ENCODE results near the gene RHBDL2. TPM values are rescaled to one million over a fixed set of nuclear protein-coding genes. Genes with fewer than 3 reads are reported as not detected.
A peak's percentile ranks its signal among the peaks of the same experiment; 100 is the strongest.
"Not testable (repeated sequence)": the region's sequence is repeated elsewhere in the genome, so short reads cannot be mapped to it uniquely, and the experiment has no call there.

The RHBDL2 gene
- total RNA-seq (2014; rRNA removed; shearing (Covaris generic)): 8.5 and 12.3 TPM in 2 replicates

DNA sequence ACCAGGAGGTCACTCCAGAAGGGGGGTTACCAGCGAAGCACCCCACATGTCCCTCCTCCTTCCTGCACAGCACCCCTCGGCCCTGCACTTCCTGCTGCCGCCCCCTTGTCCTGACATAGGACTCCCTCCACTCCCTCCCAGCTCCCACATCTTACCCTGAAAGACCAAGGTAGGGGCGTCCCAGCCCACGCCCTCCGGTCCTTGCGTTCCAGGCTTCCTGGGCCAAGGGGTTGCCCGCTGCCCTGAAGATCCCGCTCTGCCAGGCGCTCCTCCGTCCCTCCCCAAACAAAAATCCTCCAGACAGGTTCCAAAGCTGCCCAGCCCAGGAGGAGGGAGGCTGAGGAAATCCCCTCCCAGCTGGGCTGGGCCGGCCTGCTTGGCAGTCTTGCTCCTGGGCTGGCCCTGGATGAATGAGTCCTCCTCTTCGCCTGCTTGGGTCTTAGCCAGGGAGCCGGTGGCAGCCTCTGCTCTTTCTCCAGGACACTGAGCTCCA is at the start of gene RHBDL2:
RHBDL2 (minus strand) TSS at position 304 of the 493 bp plus-strand sequence. CDS start 22,618 bp downstream, outside the sequence.
- peak; percentile 75 for DNase-seq (ENCODE audit: low spot score)

- DNase-seq (ENCODE audit: low spot score): peak; percentile 96
These were observed 49.4 kb upstream of the RHBDL2 start, which contains the start of gene AKIRIN1 for GRCh38 chr1:38990738-38991637. Gene AKIRIN1 (plus strand): TSS chr1:38991276. CDS start chr1:38991381, 105 bp downstream.

DNA sequence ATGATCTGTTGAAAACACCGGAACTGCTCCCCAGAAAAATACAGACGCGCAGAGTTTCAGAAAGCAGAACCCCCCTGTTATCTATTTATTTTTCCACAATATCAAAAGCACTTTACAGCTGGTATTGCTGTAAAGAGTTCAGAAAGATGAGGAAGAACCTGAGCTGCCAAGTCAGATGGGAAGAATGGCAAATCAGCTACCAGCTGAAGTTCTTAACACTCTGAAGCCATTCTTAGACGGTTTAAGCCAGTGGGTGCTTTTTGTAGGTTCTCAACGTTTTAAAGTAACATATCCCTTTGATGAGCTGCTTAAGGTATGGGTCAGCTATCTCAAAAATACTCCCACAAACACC is 48.7 kb upstream of the RHBDL2 start:
- peak; percentile 49 for DNase-seq (ENCODE audit: low spot score)

- DNase-seq (ENCODE audit: low spot score): no peak
These were observed 48.3 kb upstream of the RHBDL2 start for GRCh38 chr1:38989979-38990378.

DNA sequence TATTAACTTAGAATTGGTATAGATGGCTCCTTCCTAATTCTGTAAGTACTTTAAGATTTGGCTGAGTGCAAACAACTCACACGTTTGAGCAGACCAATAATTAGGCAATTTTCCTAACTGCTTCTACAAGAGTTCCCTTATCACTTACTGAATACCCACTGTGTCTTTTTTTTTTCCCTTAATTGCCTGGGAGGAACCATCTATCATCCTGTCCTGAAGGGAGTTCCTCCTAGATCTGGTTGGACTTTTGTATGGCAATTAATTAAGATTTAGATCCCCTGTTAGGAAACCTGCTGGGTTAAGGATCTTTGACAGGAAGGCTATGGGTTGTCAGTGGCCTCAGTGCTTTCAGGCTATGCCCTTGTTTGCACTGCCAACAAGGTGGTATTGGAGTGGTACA is 37.8 kb upstream of the RHBDL2 start:
- not testable (repeated sequence) for DNase-seq (ENCODE audit: low spot score)

GRCh38 chr1:38978245-38978542 is 36.6 kb upstream of the RHBDL2 start:
- DNase-seq (ENCODE audit: low spot score): not testable (repeated sequence)

GRCh38 chr1:38977399-38978244 is 36.0 kb upstream of the RHBDL2 start:
- not testable (repeated sequence) for DNase-seq (ENCODE audit: low spot score)

DNA sequence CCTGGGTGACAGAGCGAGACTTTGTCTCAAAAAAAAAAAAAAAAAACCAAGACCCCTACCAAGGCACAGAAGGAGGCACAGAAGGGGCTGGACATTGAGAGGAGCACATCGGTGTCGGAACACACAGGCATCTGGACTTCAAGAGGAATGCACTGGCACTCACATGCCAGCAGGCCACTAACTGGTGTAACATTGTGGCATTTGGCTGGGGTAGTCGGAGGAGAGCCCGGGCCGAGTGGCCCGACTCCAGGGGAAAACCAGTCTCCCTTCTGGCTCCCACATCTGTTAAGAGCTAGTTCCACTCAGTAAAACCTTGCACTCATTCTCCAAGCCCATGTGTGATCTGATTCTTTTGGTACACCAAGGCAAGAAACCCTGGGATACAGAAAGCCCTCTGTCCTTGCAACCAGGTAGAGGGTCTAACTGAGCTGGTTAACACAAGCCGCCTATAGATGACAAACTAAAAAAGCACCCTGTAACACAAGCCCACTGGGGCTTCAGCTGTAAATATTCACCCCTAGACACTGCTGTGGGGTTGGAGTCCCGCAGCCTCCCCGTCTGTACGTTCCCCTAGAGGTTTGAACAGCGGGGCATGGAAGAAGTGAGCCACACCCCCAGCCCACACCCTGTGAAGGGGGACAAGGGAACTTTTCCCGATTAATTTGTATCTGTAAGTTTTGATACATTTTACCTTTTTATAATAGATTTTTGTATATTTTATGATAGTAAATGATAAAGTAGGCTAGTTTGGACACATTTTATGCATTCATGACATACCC is 32.2 kb upstream of the RHBDL2 start:
- no peak for DNase-seq (ENCODE audit: low spot score)

DNA sequence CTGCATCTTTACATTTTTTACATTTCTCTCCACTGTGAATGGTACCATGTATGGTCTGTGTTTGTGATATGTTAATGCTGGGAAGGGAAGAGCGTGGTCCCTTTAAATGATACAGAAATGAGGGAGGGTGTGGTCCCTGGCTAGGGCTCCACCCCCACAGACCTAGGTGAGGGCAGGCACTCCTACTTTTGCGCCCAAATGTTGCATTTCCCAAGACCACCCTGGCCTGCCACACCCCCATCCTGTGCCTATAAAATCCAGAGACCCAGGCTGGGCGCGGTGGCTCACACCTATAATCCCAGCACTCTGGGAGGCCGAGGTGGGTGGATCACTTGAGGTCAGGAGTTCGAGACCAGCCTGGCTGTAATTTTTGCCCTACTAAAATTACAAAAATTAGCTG is 31.5 kb upstream of the RHBDL2 start:
- DNase-seq (ENCODE audit: low spot score): not testable (repeated sequence)

DNA sequence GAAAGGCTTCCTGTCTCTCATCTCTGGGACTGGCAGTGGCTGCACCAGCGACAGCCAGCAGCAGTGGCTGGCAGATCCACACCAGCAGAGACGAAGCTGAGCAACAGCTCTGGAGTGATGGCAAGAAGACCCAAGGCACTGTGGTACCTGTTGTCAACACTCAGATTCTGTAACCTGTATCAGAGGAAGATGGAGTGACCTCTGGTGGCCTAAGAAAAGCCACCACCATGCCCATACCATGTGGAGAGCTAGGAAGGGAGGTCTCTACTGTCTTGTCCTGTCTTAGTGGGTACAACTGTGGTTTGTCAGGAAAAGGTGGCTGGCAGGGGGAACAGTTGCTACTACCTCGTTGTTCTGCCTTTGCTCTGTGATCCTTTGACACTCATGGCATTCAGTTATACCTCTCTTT is 22.5 kb upstream of the RHBDL2 start:
- peak; percentile 42 for DNase-seq (ENCODE audit: low spot score)

DNA sequence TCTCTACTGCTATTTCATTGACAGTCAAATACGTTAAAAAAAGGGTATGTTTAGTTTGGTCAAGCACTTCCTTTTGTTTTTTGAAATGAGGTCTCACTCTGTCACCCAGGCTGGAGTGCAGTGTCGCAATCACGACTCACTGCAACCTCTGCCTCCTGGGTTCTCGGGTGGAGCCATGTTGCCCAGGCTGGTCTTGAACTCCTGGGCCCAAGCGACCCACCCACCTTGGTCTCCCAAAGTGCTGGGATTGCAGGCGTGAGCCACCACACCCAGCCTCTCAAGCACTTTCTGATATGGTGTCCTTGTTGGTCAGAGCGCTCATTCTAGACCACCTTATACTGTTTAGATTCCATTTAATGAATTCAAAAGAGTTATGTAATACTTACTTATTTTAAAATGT is 20.9 kb upstream of the RHBDL2 start:
- DNase-seq (ENCODE audit: low spot score): peak; percentile 33

DNA sequence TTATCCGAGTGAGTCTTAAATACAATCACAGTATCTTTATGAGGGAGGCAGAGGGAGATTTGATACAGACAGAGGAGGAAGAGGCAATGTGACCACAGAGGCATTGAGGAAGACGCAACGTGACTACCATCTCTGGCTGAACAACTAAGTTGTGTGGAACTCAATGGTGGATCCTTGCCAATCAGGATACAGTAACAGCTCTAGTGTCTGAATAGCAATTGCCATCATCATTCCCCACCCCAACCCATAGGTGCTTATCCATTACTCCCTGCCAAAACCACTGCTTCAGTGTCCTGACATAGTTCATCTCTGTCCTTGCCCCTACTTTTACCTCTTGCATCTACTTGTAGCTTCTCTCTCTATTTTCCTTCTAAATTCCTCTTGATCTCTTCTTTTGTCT is 20.5 kb upstream of the RHBDL2 start:
- peak; percentile 21 for DNase-seq (ENCODE audit: low spot score)

- peak; percentile 78 for DNase-seq (ENCODE audit: low spot score)
These were observed 17.3 kb upstream of the RHBDL2 start for GRCh38 chr1:38958967-38959366.

DNA sequence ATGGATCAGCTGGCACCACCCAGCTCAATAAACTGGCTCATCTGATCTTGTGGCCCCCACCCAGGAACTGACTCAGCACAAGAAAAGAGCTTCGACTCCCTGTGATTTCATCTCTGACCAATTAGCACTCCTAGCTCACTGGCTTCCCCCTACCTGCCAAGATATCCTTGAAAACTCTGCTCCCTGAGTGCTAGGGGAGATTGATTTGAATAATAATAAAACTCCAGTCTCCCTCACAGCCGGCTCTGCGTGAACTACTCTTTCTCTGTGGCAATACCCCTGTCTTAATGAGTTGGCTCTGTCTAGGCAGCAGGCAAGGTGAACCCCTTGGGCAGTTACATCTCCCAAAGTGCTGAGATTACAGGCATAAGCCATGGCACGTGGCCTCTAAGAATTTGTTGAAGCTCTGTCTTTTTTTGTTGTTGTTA is 11.8 kb upstream of the RHBDL2 start:
- peak; percentile 28 for DNase-seq (ENCODE audit: low spot score)

GRCh38 chr1:38950553-38950952 is 8.9 kb upstream of the RHBDL2 start:
- no peak for DNase-seq (ENCODE audit: low spot score)

GRCh38 chr1:38944547-38944946 is 2.9 kb upstream of the RHBDL2 start:
- no peak for DNase-seq (ENCODE audit: low spot score)

DNA sequence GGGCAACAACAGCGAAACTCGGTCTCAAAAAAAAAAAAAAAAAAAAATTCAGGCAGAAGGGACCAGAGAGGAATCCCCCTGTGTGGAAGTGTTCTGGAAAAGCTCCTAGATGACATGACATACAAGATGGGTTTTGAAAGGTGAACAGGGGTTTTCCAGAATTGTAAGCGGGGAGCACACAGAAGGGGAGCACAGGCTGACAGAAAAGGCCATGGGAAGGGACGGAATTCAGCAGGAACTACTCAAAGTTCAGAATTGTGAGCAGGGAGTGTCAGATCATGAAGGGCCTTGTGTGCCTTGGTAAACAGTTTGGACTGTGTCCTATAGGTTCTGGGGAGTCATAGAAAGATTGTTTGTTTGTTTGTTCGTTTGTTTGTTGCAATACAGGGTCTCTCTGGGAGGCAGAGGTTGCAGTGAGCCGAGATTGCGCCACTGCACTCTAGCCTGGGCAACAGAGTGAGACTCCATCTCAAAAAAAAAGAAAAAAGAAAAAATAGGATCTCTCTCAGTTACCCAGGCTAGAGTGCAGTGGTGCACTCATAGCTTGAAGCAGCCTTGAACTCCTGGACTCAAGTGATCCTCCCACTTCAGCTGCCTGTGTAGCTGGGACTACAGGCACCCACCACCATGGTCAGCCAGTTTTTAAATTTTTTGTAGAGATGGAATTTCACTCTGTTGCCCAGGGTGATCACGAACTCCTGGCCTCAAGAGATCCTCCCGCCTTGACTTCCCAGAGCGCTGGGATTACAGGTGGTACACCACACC is 1.2 kb upstream of the RHBDL2 start:
- no peak for DNase-seq (ENCODE audit: low spot score)

DNA sequence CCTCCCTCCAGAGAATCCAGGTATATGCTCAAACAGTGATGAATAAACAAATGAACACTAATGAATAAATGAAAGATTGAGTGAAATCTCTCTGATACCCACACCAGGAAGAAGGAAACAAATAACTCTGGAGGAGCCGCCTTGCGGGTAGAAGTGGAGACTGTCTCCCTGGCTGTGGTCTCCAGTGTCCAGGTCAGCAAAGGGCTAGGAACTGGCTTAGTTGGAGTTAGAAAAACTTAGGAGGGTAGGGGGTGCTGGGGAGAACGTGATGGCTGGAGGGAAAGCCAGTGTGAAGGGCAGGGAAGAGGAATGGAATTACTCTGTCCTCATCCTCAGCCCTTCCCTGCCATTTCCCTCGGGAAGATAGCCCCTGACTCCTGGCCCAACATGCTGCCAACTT is 537 bp downstream of the RHBDL2 start:
- DNase-seq (ENCODE audit: low spot score): peak; percentile 63

DNA sequence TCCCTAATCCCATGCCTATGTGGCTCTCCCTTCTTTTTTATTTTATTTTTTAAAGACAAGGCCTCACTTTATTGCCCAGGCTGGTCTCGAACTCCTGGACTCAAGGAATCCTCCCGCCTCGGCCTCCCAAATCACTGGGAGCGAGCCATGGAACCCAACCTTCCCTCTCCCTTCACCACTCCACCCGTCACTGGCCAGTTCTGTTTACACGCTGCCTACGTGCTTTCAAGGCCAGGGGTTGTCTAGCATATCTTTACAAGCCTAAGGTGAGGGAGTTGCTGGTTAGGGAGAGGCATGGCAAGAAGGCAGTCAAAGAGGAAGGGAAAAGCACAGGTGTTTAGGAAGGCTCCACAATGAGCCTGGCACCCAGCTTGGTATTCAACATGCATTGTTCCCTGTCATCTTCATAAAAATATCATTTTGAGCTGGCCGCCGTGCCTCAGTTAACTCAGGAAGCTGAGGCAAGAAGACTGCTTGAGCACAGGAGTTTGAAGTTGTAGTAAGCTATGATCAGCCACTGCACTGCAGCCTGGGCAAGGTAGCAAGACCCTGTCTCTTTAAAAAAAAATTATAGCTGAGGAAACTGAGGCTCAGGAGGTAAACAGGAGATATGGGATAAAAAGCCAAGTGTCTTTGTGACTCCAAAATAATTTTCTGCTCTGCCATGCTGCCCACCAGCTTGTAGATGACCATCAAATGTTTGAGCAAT is 1.1 kb downstream of the RHBDL2 start:
- peak; percentile 59 for DNase-seq (ENCODE audit: low spot score)

GRCh38 chr1:38938722-38939260 is 2.8 kb downstream of the RHBDL2 start:
- no peak for DNase-seq (ENCODE audit: low spot score)
